GM18907 (cell line): ENCODE results near the gene PCAT6.
"Not testable (repeated sequence)": the region's sequence is repeated elsewhere in the genome, so short reads cannot be mapped to it uniquely, and the experiment has no call there.

ENCODE experiments used
- ATAC-seq: cut with Tn5 transposase; IDR thresholded peaks from one replicate; pipeline ENCODE4 v1.9.1; 2021; ENCODE audit warnings: mild to moderate bottlenecking, moderate library complexity; ENCODE audit not compliant: unreplicated experiment

PCAT6 gene

DNA sequence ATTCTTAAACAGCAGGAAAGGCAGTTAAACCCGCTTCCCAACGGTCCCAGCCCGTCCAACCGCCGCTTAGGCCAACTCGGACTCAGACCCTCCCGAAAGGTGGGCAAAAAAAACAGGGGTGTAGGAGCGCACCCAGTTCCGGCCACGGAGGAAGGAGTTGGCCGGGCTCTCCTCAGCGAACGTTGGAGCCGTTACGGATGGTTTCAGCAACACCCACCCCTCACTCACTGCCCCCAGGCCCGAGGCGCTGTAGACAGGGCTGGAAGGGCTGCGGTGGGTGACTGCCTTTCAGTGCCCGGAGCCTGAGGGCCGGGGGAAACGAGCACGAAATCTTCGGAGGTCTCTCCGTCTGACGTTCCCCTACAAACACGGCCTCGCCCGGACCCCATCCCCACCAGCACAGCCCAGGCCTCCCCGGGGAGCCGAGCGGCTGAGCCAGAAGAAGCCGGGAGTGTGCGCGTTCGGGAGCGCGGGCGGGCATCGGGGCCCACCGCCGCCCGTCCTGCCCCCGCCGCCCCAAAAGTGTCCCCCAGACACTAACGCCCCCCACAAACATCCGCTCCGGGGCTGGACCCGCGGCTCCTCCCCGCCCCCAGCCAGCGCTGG lies 3.8 kb upstream of the PCAT6 start:
- no peak for ATAC-seq

DNA sequence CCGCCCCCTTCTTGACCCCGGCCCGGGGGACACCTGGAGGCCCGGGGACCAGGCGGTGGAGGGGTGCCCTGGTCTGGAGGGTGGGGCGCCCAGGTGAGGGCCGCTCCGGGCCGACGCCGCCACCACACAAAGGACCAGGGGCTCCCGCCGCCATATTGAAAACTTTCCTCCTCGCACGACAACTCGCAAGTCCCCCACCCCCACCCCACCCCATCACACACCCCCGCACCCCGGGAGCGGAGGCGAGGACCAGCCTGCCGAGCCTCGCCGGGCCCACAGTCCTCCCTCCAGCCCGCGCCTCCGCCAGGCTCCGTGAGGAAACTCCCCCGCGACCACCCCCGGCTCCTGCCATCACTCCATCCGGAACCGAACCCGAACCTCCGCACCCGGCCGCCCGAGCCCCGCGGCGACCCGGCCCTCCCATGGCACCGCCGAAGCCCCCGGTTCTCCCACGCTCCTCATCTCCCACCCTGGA lies 3.3 kb upstream of the PCAT6 start:
- ATAC-seq = no peak

DNA sequence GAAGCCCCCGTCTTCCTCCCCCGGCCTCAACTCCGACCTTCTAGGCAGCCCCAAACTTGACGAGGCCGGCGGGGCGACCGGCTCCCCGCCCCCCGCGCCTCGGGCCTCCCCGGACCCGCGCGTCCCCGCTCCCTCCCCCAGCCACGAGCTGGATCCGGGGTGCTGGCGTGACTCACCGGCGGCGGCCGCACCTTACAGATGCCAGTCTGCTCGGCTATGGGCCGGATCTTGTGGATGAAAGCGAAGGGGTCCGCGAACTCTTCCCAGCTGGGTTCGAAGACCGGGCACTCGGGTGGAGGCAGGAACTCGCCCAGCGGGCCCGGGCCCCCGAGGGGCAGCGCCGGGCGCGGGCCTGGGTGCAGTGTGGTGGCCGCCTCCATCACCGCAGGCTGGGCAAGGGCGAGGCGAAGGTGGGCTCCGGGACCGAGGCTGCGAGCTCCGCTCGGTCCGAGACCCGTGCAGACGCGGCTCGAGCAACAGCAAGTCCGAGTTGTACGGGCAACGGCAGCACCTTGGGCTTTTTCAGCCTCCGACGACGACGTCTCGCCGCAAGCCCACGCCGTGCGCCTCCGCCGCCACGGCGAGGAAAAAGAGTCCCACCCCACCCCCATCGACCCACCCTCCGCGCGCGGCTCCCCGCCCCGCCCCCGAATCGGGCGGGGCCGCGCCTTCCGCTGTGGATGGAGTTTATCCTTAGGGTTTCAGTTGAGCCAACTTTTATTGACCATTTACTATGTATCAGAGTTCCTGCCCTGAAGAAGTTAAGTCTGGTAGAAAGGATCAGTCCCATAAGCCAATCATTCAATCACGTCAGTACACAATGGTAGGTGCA lies 2.6 kb upstream of the PCAT6 start, which contains the start of gene KDM5B:
KDM5B (minus strand) TSS at position 496 of the 832 bp plus-strand sequence; CDS start at position 380, 116 bp downstream.
- ATAC-seq = no peak

DNA sequence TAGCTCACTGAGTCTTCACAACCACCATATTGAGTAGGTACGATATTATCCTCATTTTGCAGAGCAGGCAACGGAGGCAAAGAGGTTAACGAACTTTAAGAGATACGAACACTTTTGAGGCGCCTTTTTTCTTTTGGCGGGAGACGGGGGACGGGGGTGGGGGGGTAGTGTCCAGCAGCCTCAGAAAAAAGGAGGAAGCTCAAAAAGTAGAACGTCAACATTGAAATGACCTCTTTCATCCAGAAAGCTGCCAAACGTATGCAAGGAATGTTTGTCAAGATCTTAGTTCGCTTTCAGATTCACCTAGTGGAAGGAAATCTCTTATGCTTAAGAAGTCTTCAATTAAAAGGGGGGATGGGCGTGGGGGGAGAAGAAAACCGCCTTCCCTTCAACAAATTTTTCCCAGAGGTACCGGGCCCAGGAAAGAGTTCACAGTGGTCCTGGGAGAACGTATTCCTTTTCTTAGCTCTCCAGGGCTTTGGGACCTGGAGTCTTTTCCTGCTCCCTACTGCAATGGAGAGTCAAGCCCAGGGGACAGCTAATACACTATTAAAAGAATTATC lies 1.1 kb upstream of the PCAT6 start:
- no peak for ATAC-seq

DNA sequence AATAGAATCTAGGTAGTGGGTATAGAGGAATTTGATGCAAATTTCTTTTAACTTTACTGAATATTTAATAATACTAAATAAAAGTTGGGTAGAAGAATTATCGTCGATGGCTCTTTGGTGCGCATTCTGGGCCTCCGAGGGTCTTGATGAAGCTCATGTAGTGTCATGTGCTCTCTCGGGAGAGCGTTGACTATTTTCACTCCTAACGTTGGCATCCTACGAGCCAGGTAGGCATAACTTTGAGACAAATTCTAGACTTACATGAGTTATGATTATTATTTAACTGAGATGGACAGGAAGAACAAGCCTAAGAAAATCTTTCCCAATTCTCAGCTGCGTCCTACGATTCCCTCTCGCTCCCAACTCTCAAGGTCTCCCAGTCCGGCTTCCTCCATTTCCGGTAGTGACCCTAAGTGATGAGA lies 550 bp upstream of the PCAT6 start:
- ATAC-seq = no peak

DNA sequence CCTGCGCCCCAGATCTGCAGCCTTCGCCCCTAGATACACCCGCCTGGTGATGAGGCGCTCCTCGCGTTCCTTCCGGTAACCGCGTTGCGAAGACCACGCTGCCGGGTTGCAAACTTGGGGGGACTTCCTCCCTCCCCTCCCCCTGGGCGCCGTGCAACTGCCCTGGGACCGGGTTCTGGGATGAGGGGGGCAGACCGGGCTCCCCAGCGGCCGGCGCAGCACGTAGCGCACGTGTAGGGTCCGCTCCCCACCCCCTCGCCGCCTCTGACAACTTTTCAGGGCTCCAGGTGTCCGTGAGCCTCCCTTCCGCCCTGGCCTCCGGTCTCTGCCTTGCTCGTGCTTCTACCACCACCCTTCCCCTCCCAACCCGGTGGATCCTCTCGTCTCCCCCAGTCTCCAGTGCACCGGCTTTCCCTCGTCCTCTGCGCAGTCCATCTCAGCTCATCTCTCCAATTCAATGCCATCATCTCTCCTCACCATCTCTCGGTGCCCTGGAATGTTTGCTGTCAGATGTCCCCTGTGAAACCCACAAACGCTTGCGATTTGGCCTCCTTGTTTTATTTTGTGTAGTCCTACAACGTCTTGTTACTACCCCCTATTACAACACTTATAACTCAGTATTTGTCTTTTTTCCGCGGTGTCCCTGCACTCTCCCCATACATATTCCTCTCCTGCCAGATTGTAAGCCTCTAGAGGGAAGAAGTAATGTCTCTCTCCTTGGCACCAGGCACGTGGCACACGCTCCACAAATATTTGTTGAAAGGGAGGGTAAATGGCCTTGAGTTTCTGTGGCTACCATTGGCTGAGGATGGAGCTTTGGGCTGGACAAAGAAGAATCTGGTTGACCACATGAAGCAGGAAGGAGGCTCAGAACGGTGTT lies 782 bp downstream of the PCAT6 start:
- peak; percentile 22 for ATAC-seq

DNA sequence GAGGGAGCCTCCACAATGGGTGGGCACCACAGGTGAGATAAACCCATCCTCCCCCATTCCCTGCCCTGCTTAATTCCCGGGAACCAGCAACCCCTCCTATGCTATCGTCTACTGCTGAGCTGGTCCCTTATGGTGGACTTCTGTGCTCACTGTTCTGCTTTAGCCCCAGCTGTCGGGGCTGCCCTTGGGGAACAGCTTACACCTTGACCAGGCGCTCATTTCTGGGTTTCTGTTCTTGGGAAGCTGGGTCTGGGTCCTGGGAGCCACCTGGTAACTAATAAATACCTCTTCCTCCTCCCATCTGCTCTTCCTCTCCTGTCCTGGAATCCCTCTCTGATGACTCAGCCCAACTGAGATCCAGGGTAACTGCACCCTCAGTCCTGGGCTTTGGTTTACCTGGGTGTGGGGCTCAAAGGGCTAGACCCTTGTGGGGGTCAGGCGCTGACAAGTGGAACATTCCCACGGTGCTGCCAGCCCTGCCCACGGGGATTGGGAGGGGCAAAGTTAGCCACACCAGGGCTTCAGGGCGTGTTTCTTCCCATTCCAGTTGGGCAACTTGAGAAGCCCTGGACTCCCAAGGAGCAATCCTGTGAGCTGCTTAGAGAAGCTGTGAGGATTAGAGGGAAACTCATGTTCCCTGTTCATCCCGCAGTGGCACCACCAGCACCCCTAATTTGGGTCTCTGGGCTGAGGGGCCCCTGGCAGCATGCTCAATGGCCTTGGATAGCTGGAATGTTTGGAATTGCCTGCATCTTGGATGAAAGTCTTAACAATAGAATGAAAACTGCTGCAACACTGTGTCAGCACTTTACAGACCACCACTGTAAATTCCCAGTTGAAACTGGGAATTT lies 1.6 kb downstream of the PCAT6 start:
- no peak for ATAC-seq

DNA sequence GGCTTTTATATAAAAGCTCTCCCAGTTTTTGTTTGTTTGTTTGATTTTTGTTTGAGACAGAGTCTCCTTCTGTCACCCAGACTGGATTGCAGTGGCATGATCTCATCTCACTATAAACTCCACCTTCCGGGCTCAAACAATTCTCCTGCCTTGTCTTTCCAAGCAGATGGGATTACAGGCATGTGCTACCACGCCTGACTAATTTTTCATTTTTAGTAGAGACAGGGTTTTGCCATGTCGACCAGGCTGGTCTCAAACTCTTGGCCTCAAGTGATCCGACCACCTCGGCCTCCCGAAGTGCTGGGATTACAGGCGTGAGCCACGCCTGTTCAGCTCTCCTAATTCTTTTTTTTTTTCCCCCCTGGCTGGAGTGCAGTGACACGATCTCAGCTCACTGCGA lies 4.4 kb downstream of the PCAT6 start:
- ATAC-seq = no peak

DNA sequence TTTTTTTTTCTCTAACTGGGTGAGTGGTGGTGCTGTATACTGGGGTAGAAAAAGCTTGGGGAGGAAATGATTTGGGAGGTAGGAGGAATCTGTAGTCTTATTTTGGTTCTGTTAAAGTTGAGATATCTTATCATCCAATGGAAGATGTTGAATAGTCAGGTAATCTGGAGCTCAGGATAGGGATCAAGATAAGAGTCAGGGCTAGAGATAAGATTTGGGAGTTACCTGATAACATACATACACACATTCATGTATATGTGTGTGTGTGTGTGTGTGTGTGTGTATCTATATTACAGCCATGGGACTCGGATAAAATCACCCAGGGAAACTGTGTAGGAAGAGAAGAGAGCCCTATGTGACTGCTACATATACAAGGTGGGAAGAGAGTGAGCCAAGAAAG lies 8.1 kb downstream of the PCAT6 start:
- ATAC-seq = no peak

DNA sequence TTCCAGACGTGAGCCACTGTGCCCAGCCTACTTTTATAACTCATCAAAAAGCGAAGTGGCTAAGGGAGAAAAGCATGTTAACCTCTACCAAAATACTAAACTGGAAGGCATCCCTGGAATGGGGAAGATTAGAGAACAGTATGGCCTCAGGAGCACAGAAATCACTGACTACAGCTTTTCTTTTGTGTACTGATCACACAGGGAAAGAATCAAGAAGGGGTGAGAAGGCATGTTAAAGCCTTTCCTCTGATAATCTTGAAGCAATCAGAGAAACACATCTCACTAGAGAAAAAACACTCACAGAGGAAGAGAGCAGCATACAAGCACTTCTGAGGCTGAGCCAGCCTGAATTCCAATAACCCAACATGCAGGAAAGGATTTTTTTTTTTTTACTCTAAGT lies 10.7 kb downstream of the PCAT6 start:
- no peak for ATAC-seq

DNA sequence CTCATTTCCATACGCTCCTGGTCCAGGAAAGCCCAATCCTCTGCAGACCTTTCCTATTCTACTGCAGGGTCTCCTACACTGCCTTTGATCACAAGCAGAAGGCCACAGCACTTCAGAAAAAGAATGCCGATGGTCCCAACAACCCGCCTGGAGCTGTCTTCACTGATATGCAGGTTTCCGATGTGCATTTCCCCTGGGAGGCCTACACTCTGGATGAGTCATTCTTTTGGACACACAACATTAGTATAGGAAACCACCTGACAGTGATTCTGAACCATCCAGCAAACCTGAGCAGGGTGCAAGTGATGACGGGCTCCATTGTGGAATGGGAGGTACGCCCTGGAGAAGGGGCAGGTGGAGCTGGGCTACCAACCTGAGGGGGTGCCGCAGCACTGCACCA lies 15.0 kb downstream of the PCAT6 start:
- no peak for ATAC-seq

DNA sequence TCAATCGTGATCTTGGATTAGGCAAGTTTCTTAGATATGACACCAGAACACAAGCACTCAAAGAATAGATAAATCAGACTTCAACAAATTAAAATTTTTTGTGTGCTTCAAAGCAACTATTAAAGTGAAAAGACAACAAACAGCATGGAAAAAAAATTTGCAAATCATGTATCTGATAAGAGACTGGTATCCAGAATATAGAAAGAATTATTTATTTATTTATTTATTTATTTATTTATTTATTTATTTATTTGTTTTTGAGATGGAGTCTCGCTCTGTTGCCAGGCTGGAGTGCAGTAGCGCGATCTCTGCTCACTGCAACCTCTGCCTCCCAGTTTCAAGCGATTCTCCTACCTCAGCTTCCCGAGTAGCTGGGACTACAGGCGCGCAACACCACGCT lies 18.5 kb downstream of the PCAT6 start:
- ATAC-seq = not testable (repeated sequence)

DNA sequence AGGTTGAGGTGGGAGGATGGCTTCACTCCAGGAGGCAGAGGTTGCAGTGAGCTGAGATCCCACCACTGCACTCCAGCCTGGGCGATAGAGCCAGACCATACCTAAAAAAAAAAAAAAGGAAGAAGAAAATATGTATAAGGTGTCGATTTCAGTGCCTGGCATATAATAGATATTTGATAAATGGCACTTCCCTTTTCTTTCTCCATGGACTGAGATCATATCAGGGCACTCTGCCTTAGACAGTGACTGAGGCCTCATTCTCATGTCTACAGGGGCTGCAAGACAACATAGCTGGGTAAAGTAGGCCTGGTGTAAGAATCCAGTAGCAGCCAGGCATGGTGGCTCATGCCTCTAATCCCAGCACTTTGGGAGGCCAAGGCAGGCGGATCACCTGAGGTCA lies 21.2 kb downstream of the PCAT6 start:
- ATAC-seq = no peak

DNA sequence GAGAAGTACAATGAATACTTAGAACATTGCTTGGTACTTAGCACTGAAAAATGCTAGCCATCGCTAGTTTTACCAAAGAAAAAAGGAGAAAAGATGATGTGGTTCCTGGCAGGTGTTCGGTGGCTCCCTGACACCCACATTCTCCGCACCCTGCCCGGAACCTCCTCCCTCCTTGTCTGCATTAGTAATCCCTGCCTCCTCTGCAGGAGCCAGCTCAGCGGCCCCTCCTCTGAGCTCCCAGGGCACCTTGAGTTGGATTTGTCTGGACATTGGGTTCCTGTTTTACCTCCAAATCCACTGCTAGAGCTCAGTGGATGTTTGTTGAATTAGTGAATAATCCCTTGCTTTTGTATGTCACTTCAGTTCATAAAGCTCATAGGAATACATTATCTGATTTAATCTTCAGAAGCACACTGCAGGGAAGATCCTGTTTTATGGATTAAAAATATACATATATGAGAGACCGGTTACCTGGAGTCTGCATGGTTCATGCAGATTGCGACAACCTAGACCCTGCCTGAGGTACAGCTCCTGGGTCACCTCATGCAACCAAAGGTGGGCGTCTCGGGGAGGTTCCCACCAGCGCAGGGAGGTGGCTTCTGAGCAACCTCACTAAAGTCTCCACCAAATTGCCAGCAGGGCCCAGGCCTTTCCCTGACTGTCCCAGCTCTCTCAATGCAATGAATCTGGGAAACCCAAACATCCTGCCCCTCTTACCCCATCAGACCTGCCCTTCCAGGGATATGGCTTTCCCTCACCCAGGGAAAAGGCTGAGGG lies 24.2 kb downstream of the PCAT6 start:
- ATAC-seq = no peak

DNA sequence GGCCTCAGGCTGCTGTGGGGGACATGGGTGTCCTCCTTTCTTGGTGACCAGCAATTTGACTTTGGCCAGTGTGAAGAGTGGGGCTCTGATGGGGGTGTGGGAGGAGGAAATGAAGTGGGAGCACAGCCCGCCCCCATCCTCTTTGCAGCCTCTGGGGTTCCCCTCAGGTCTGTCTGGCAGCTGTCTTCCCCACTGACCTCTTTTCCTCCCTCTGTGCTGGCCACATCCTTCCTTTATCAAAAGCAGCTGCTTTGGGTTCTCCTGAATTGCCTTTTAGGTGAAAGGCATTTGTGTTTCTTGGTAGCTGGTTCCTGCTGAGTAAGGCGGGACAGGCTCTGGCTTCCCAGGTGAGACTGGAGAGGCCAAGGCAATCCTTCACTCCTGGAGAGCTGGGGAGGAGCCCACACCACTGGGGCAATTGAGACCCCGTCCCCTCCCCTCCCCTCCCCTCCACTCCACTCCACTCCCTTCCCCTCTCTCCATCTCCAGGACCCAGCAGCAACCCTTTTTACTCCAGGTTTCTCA lies 24.9 kb downstream of the PCAT6 start:
- no peak for ATAC-seq

DNA sequence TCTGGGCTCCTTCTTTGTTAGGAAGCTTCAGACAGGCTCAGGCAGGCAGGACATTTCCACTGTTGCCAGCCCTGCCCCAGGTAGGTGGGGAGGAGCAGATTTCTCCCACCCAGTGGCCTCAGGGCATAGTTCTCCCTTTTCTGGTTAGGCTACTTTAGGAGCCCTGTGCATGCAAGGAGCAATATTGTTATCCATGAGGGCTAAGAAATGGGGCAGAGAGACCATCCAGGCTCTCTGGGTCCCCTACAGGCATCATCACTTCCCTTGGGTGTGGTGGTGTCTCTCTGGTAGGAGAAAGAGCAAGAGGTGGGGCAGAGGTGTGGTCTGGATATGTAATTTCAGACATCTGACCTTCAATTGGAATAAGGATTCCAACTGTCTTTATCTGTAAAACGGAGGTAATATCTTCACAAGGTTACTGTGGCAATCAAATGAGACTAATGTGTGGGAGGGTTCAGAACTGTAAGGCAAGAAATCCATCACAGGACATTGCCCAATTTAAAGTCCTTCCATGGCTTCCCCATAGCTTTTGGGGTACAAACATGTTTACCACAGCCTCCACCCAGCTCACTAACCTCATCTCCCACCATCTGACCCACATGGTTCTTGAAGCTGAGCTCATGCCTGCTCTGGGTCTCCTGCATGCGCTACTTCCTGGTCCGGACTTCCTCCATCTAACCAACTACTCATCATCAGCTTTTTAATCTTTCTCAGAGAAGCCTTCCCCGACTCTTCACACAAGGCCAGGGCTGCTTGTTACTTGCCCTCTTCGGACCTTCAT lies 26.1 kb downstream of the PCAT6 start:
- ATAC-seq = no peak

DNA sequence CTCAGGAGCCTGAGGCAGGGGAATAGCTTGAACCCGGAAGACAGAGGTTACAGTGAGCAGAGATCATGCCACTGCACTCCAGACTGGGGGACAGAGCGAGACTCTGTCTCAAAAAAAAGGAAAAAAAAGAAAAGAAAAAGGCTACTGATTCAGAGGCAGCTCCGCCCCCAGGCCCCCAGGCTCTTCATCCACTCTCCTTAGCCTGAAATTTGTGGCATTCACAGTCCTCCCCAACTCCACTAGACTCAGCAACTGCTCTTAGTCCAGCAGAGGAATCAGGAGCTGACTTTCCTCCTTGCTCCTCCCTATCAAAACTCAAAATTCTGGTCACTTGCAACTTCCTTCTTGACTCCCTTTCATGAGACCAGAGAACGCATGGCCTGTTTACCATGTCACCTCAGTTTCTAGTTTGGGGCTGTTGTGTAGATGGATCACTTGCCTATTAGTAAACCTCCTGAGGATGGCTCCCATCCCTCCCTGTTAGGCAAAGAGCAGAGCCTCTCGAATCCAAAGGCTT lies 27.1 kb downstream of the PCAT6 start:
- no peak for ATAC-seq

DNA sequence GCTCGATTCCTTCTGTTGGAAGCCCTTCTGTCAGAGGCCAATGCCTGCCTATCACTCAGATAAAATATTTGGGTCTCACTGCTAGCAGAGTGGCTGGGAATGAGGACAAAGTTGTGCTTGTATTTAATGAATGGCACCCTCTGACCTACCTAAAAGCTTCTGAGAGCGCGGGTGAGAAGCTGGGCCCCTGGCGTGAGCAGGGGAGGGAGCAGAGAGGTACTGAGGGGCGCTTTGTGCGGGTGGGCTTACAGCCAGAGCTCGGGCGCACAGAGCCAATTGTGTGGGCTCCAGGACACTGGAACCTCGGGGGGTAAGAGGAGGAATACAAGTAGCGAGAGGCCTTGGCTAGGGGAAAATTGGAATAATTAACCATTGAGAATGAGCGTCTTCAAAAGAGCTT lies 32.3 kb downstream of the PCAT6 start:
- ATAC-seq = no peak
